H7 (cell line): ENCODE data around the gene PLA2G4B. TPM values are rescaled to one million over a fixed set of nuclear protein-coding genes. Genes with fewer than 3 reads are reported as not detected.

Experiments used
- DNase-seq: peaks from one replicate; pipeline ENCODE4 v3.0.0; 2012
- H3K27me3 ChIP-seq: 2 replicates; pipeline ENCODE4 v1.6.0; 2011; ENCODE audit warnings: mild to moderate bottlenecking, low read length; ENCODE audit not compliant: control insufficient read depth, insufficient read depth
- H3K36me3 ChIP-seq: replicated peaks from 2 replicates; pipeline ENCODE4 v1.5.1; 2011; ENCODE audit warnings: low read length; ENCODE audit not compliant: control insufficient read depth, insufficient read depth
- H3K4me3 ChIP-seq: 2 replicates; pipeline ENCODE4 v1.5.1; 2011; ENCODE audit warnings: low read depth, mild to moderate bottlenecking, control low read depth, low read length, moderate library complexity; ENCODE audit not compliant: insufficient read depth
- total RNA-seq: library from RNA; depleted of rRNA; stranded (reverse); fragments of >200 nt; shearing (Covaris generic); gene quantifications from 2 replicates; pipeline ENCODE4 v1.2.3, GENCODE V29; 2014

Gene PLA2G4B
- total RNA-seq, 1 experiment from 2014 or later, result 3.0 TPM

- no peak overlapping the region for H3K4me3 ChIP-seq
- H3K36me3 ChIP-seq, result no peaks in the 10 kb centered on the region
- no peak for DNase-seq
- no peaks in the 10 kb centered on the region for H3K27me3 ChIP-seq
Observed at GRCh38 chr15:41856262-41856661, 17.6 kb downstream of the PLA2G4B start.

DNA sequence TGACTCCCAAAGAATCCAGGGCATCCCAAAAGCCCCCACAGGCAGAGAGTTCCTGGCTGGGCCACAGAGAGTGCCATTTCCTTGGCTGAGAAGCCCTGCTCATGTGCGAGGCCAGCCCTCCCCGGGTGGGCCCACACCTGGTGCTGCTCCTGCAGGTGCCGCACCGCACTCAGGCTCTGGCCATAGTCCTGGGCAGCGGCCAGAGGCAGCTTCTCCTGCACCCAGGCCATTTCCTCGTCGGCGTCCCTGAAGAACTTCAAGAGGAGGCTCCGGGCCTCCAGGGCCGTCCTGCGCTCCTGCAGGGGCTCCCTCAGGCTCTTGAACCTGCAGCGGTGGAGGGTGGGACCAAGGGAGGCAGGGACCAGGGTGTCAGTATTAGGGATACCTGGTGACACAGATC lies 18.1 kb downstream of the PLA2G4B start:
- Histone ChIP-seq H3K27me3 (no peaks in the 10 kb centered on the region), H3K4me3 (no peak overlapping the region), H3K36me3 (no peaks in the 10 kb centered on the region)
- no peak for DNase-seq

GRCh38 chr15:41857316-41857715 lies 18.7 kb downstream of the PLA2G4B start:
- DNase-seq, result no peak
- Histone ChIP-seq H3K27me3 (no peaks in the 10 kb centered on the region), H3K4me3 (no peak overlapping the region), H3K36me3 (no peaks in the 10 kb centered on the region)

- Histone ChIP-seq H3K36me3 (no peaks in the 10 kb centered on the region), H3K27me3 (no peaks in the 10 kb centered on the region), H3K4me3 (no peak overlapping the region)
- DNase-seq, result peak; percentile 83
Observed at GRCh38 chr15:41858756-41859155, 20.1 kb downstream of the PLA2G4B start.

GRCh38 chr15:41860049-41860828 lies 21.6 kb downstream of the PLA2G4B start:
- DNase-seq, result no peak
- H3K27me3 ChIP-seq, result no peaks in the 10 kb centered on the region
- H3K36me3 ChIP-seq, result no peaks in the 10 kb centered on the region
- H3K4me3 ChIP-seq, result no peak overlapping the region

- Histone ChIP-seq H3K27me3 (no peaks in the 10 kb centered on the region), H3K36me3 (no peaks in the 10 kb centered on the region), H3K4me3 (no peak overlapping the region)
- no peak for DNase-seq
Observed at GRCh38 chr15:41861736-41862356, 23.2 kb downstream of the PLA2G4B start.

DNA sequence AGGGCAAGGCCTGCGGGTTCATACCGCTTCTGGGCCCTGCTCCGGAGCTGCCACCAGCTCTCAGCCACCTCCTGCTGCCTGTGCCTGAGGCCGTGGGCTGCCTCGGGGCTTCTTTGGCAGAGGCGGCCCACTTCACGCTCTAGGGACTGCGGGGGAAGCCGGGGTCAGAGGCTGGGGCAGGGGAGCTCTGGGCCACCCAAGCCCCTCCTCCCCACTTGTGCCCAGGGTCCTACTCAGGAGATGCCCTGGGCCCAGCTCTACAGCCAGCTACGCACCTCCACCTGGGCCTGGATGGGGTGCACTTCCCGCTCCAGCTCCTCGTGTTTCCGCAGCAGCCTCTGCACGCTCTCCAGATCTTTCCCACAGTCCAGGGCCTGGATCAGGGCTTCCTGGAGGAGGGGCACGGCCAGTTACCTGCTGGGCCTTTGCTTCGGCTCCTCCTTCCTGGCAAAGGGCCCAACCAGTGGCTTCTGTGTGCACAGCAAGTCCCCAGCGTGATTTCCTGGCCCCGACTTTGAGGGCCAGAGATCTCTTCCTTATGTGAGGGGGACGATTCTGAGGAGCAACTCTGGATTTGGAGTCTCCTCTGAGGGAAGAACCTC lies 24.0 kb downstream of the PLA2G4B start:
- H3K27me3 ChIP-seq, result no peaks in the 10 kb centered on the region
- peak; percentile 88 for DNase-seq
- H3K4me3 ChIP-seq, result no peak overlapping the region
- H3K36me3 ChIP-seq, result no peaks in the 10 kb centered on the region

- DNase-seq, result no peak
- Histone ChIP-seq H3K27me3 (no peaks in the 10 kb centered on the region), H3K4me3 (no peak overlapping the region), H3K36me3 (no peaks in the 10 kb centered on the region)
Observed at GRCh38 chr15:41865490-41866055, 26.9 kb downstream of the PLA2G4B start.

DNA sequence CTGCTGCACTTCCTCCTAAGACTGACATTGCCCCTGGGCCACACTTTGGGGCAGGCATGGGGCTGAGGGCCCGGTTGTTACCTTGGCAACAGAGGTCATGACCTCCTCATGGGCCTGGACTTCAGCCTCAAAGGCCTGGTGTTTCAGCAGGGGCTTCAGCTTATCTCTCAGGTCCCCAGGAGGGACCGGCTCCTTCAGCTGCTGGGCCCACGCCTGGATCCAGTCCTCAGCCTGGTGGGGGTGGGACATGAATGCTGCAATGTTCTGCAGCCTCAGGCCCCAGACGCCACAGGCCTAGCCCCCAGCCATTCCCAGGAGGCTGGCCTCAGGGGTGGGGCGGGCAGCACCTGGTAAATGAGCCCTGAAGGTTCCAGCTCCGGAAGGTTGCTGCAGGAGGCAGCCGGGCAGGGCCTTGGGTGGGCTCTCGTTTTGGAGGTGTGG lies 27.6 kb downstream of the PLA2G4B start:
- no peaks in the 10 kb centered on the region for H3K27me3 ChIP-seq
- no peak overlapping the region for H3K4me3 ChIP-seq
- DNase-seq, result peak; percentile 79
- H3K36me3 ChIP-seq, result no peaks in the 10 kb centered on the region

DNA sequence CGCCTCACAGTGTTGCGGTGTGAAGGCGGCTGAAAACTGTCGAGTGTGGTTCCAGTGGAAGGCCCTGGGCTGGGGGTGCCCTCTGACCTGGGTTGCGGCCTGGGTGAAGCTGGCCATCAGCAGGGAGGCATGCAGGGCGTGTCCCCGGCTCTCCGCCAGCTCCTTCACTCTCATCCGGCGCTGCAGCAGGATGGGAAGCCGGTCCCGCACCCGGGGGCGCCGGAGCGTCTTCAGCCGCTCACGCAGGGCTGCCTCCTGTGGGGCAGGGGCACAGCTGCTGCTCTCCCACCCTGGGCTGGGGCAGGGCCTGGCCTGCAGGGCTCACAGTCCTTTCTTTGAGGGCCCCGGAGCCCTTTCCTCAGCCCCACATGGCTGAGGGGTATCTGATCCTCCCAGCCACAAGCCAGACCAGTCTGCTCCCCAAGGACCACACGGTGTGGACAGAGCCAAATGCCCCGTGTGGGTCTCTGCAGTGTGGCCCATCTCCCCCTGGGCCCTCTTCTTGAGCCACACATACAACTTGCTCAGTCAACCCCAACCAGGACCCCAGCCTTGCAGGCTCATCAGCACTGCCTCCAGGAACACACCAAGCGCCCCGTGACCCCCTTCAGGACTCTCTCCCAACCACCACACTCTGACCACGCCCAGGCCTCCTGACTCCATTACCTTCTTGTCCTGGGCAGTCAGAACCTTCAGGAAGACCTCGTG lies 28.4 kb downstream of the PLA2G4B start:
- H3K27me3 ChIP-seq, result no peaks in the 10 kb centered on the region
- H3K4me3 ChIP-seq, result no peak overlapping the region
- H3K36me3 ChIP-seq, result no peaks in the 10 kb centered on the region
- no peak for DNase-seq

- Histone ChIP-seq H3K36me3 (no peaks in the 10 kb centered on the region), H3K27me3 (no peaks in the 10 kb centered on the region), H3K4me3 (no peak overlapping the region)
- no peak for DNase-seq
Observed at GRCh38 chr15:41868321-41868720, 29.7 kb downstream of the PLA2G4B start.

DNA sequence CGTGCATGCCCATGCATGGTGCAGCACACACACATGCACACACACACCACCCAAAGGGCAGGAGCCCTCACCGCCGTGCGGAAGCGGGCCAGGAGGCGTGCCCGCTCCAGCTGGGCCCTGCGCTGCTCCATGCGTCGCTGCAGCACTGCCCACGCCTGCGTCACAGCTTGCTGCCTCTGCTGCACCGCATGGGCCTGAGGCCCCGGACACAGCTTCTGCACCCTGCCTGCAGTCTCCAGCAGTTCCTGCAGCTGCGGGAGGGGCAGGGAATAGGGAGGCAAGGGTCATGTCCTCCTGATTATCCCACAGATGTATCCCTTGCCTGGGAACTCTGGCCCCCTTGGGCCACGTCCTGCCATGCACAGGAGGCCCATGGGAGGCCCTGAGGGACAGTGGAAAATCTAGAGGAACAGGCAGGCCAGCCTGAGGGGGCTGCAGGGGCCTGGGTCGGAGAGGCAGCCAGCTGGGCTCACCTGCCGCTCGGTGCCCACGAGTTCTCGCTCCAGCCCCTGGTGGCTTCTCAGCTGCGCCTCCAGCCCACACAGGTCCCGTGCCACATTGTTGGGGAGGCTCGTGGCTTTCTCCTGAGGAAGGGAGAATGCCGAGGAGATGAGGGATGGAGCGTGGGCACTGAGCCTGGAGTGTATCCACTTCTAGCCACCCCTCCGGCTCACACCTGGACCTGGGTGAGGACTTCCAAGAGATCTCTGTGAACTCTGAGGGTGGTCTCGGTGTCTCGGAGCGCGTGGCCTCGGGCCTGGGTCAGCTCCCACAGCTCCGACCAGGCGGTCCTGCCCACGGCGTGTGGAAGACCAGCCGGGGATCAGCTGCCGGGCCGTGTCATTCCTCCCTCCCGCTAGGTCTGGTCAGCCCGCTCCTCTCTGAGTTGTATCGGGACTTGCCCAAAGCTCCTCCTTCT lies 31.4 kb downstream of the PLA2G4B start:
- H3K27me3 ChIP-seq, result no peaks in the 10 kb centered on the region
- no peaks in the 10 kb centered on the region for H3K36me3 ChIP-seq
- no peak overlapping the region for H3K4me3 ChIP-seq
- DNase-seq, result no peak

DNA sequence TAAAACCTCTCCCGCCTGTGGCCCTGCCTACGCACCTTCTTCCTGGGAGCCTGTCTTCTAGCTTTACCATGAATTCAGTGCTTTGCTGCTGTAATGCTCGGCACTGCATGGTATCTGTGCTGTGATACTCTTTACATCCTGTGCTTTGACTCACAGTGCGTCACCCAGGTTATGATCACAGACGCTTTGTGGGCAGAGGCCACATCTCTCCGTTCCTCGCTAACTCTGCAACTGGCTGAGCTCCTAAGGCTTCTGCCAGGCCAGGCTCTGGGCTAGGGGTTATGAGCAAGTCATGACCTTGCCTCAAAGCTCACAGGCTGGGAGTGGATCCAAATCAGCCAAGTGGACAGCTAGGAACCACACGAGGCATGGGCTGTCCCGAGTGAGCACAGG lies 32.0 kb downstream of the PLA2G4B start:
- Histone ChIP-seq H3K27me3 (no peaks in the 10 kb centered on the region), H3K36me3 (no peaks in the 10 kb centered on the region), H3K4me3 (no peak overlapping the region)
- no peak for DNase-seq
